Heart right ventricle (tissue), 16 donors: ENCODE measurements around the gene PNRC1. TPM values are rescaled to one million over a fixed set of nuclear protein-coding genes. Genes with fewer than 3 reads are reported as not detected.

Experiments
- ATAC-seq, 8 donors: fragments of 200-7000 bp; cut with Tn5 transposase; one replicate each; pipeline ENCODE4 v1.9.1; 2020; ENCODE audit warnings: mild to moderate bottlenecking in 8 of 8, moderate library complexity in 8 of 8, moderate number of reproducible peaks in 1 of 8
- DNase-seq, 2 donors: peaks; one replicate each; pipeline ENCODE4 v3.0.0-alpha.2; 2020
- H3K27ac ChIP-seq, 10 donors: fragments of 200-600 bp; sonication (generic) in 2 of 10; one replicate each; pipeline versions ENCODE4 v1.5.0 to v1.8.0; 2020 to 2022; ENCODE audit warnings: mild to moderate bottlenecking in 3 of 10
- H3K27me3 ChIP-seq, 7 donors: fragments of 200-600 bp; one replicate each; pipeline ENCODE4 v1.8.0; 2021 to 2022; ENCODE audit warnings: mild to moderate bottlenecking in 2 of 7
- H3K36me3 ChIP-seq, 9 donors: fragments of 200-600 bp; sonication (generic) in 1 of 9; one replicate each; pipeline versions ENCODE4 v1.5.0 to v1.8.0; 2020 to 2022; ENCODE audit warnings: mild to moderate bottlenecking in 2 of 9
- H3K4me1 ChIP-seq, 9 donors: fragments of 200-600 bp; sonication (generic) in 1 of 9; one replicate each; pipeline versions ENCODE4 v1.5.0 to v1.8.0; 2020 to 2022; ENCODE audit warnings: mild to moderate bottlenecking in 4 of 9
- H3K4me3 ChIP-seq, 10 donors: fragments of 200-600 bp; sonication (generic) in 2 of 10; one replicate each; pipeline versions ENCODE4 v1.5.0 to v1.8.0; 2020 to 2022; ENCODE audit warnings: mild to moderate bottlenecking in 7 of 10, moderate library complexity in 2 of 10
- H3K9me3 ChIP-seq, 11 donors: fragments of 200-600 bp in 10 of 11; sonication (generic) in 2 of 11; one replicate each; pipeline versions ENCODE4 v1.5.0 to v1.8.0; 2013 to 2022; ENCODE audit warnings: mild to moderate bottlenecking in 2 of 11, control low read depth in 1 of 11, moderate library complexity in 1 of 11
- CTCF ChIP-seq, 9 donors: fragments of 200-600 bp; sonication (generic) in 2 of 9; IDR thresholded peaks; one replicate each; pipeline versions ENCODE4 v1.5.0 to v1.8.0; 2021 to 2022; ENCODE audit warnings: antibody characterized with exemption in 9 of 9, mild to moderate bottlenecking in 5 of 9, moderate library complexity in 1 of 9
- WGBS, 2 donors: extraction: QIAGEN DNeasy Blood & Tissue Kit; methylation state at CpG; one replicate each; pipeline ENCODE4 v1.1.7; 2013; ENCODE audit warnings: inconsistent platforms in 1 of 2; 5-methylcytosine and 5-hydroxymethylcytosine counted together
- intact Hi-C, 10 donors: fragments of 100-400 bp; cut with DNase I; formaldehyde crosslinking; loops; one replicate each; pipeline versions ENCODE4 v1.11.1 to v1.14.2; 2022
- polyA plus RNA-seq, 2 donors: library from polyadenylated mRNA; stranded (reverse); fragments of 200-250 nt; gene quantifications; one replicate each; pipeline ENCODE4 v1.2.3, GENCODE V29; 2013
- total RNA-seq, 10 donors: library from RNA; stranded (reverse); fragmentation: NEBNext Ultra II Directional in 3 of 10; extraction: Animal tissue kit (Norgen Biotek cat#: 25700) in 3 of 10; gene quantifications; one replicate each; pipeline versions ENCODE4 v1.2.1 to v1.2.4, GENCODE V29; 2021 to 2023
- donor health status: Arrhythmogenic right ventricular cardiomyopathy.
- donor health status: ischemic (EF 13 %, LVEDD 7.1; RV severe dilation, severe dysfunction).
- donor health status: healthy with polysubstance abuse.
- donor health status: DM: no; HTN: yes; CAD: no.
- donor health status: DM: no; HTN: no; CAD: no.
- donor health status: ischemic (EF 25% LVEDD 6.9; RV normal size, moderate dysfunction).
- donor health status: ischemic (EF 25% LVEDD 5.7; RV mildly dilated, moderate dysfunction).
- donor health status: healthy.
- donor health status: DM: yes; HTN: yes; CAD: no.
- donor health status: Ischemic cardiomyopathy.
- donor health status: ischemic (EF 35%, LVEDD 5.7; RV mildly dilated, moderate dysfunction).
- donor health status: nonischemic (EF 11% LVEDD 7.7; RV severe dilation, severe dysfunction).
- donor health status: DM: yes; HTN: yes; CAD: no.
- donor health status: PGD.
- donor health status: ischemic (EF 29% LVEDD 5.4; RV normal size, mild dysfunction).
- donor health status: nonischemic (EF 23%, LVEDD 6.1; RV moderate dilation, normal function).

Gene PNRC1
- total and polyA plus RNA-seq, 12 donors, result 45.5 to 270 (median 207) TPM

- H3K27me3 ChIP-seq, result no peaks in the 10 kb centered on the region
- no peak overlapping the region for H3K4me3 ChIP-seq
- 85 to 88% methylated on average over 2 of the region's 2 CpGs for WGBS, 2 donors
- DNase-seq (no peak), ATAC-seq (no peak)
- no peaks in the 10 kb centered on the region for H3K4me1 ChIP-seq
- no peak for TF ChIP-seq CTCF (IDR thresholded peaks at IDR 0.05)
- H3K9me3 ChIP-seq, result no peaks in the 10 kb centered on the region
- no peak overlapping the region for H3K27ac ChIP-seq
- intact Hi-C loops, result no loop called here
- H3K36me3 ChIP-seq, result peaks cover 0 to 7% (median 0%) of the 10 kb centered on the region in 9 donors
Measured at GRCh38 chr6:89100114-89100513, 19.6 kb downstream of the PNRC1 start.

GRCh38 chr6:89110284-89110683 lies 29.7 kb downstream of the PNRC1 start:
- DNase-seq, result no peak
- H3K4me3 ChIP-seq, result no peak overlapping the region
- peaks cover 0 to under 1% (median 0%) of the 10 kb centered on the region in 9 donors for H3K36me3 ChIP-seq
- intact Hi-C loops, result loop anchor here in 3 of 10 donors (10.0 kb wide), 3 partner anchors 125 to 255 kb away; no protein-coding TSS in a partner anchor
- no peak for TF ChIP-seq CTCF (IDR thresholded peaks at IDR 0.05)
- H3K27me3 ChIP-seq, result no peaks in the 10 kb centered on the region
- WGBS, 2 donors, result 88 to 98% methylated on average over 3 of the region's 3 CpGs
- H3K27ac ChIP-seq, result no peak overlapping the region
- no peaks in the 10 kb centered on the region for H3K4me1 ChIP-seq
- no peaks in the 10 kb centered on the region for H3K9me3 ChIP-seq
- ATAC-seq, result no peak

- intact Hi-C loops, result loop anchor here in 3 of 10 donors (10.0 kb wide), 3 partner anchors 127 to 253 kb away; no protein-coding TSS in a partner anchor
- no peak for DNase-seq
- 95 to 98% methylated on average over 9 of the region's 9 CpGs for WGBS, 2 donors
- Histone ChIP-seq H3K36me3 (no peaks in the 10 kb centered on the region), H3K4me3 (no peak overlapping the region), H3K27ac (no peak overlapping the region), H3K9me3 (no peaks in the 10 kb centered on the region), H3K4me1 (peaks cover 0 to 7% (median 3%) of the 10 kb centered on the region in 9 donors), H3K27me3 (no peaks in the 10 kb centered on the region)
- TF ChIP-seq CTCF (IDR thresholded peaks at IDR 0.05), result no peak
- ATAC-seq, result no peak
Measured at GRCh38 chr6:89111933-89112332, 31.4 kb downstream of the PNRC1 start.

- Histone ChIP-seq H3K4me1 (peaks cover 0 to 14% (median 7%) of the 10 kb centered on the region in 9 donors), H3K27me3 (no peaks in the 10 kb centered on the region), H3K36me3 (no peaks in the 10 kb centered on the region), H3K27ac (no peak overlapping the region), H3K4me3 (peak overlapping the region in 7 of 10 donors; percentile 53 to 96 (median 73)), H3K9me3 (no peaks in the 10 kb centered on the region)
- ATAC-seq (no peak), DNase-seq (no peak)
- intact Hi-C loops, result loop anchor here in 4 of 10 donors (5.0 to 10.0 kb wide), 5 partner anchors 34 to 248 kb away; partner anchors contain the start of gene PNRC1 (in 1 of the 4)
- TF ChIP-seq CTCF (IDR thresholded peaks at IDR 0.05), result no peak
- WGBS, 2 donors, result 72 to 77% methylated on average over 6 of the region's 6 CpGs
Measured at GRCh38 chr6:89116702-89117101, 36.2 kb downstream of the PNRC1 start.
